SIG-M5 treated with dmso at 0.1 percent for 504 hours (cell line): ENCODE measurements around the gene SLX4.
"Not testable (repeated sequence)": the region's sequence is repeated elsewhere in the genome, so short reads cannot be mapped to it uniquely, and the experiment has no call there.

Source experiments
- DNase-seq: peaks from one replicate; lab custom pipeline; 2025; ENCODE audit not compliant: unreplicated experiment; lab: John Stamatoyannopoulos, UW

SLX4 gene

DNA sequence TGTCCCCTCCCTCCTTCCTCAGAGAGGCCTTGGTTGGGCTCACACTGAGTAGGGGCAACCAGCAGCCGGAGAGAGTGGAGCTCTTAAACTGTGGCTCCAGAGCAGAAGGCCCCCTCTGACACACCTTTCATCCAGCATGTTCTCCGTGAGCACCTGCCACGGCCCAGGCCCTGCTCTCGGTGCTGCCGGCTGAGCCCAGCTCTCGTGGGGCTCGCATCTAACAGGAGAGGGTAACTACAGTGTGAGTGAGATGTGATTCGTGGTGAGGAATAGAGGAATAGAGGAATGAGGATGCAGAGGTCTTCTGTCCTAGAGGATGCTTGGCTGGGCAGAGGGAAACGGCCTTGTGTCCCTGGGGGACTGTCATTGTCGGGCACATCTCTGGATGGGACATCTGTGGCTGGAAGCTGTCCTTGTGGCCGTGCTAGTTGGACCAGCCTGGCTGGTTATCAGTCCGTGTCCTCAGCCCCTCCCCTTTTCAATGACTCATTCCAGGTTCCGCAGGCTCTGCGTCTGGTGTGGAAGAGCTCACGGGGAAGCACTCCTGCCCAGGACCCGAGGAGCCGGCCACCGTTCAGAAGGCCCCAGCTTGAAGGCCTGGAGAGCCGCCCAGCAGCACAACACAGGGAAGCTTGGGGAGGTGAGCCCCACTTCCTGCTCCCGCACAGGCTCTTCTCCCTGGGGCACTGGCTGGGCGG, 31.1 kb upstream of the SLX4 start:
- DNase-seq: peak; percentile 32

DNA sequence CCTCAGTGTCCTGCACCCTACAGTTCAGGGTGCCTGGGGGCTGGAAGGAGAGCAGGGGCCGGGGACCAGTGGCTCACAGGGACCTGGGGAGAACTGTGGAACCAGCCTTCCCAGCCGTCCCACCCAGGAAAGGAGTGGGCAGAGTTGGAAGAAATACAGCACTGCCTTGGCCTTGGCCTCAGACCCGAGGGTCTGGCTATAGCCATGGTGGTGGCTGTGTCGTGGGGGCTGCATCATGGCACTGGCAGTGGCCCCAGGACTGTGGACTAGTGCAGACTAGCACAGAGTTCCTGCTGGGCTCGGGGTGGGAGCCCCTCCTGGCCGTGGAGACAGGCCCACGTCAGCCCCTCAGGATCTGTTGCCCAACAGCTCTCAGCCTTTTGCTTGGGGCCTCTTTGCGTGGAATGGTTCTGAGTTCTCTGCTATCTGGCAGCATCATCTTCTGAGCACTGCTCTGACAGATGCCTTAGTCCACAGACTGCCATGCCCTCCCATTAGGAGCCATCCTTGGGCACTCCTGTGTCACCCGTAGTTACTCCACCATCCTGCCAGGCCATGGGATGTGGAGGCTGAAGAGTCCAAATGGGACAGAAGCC, 30.5 kb upstream of the SLX4 start:
- DNase-seq: no peak

DNA sequence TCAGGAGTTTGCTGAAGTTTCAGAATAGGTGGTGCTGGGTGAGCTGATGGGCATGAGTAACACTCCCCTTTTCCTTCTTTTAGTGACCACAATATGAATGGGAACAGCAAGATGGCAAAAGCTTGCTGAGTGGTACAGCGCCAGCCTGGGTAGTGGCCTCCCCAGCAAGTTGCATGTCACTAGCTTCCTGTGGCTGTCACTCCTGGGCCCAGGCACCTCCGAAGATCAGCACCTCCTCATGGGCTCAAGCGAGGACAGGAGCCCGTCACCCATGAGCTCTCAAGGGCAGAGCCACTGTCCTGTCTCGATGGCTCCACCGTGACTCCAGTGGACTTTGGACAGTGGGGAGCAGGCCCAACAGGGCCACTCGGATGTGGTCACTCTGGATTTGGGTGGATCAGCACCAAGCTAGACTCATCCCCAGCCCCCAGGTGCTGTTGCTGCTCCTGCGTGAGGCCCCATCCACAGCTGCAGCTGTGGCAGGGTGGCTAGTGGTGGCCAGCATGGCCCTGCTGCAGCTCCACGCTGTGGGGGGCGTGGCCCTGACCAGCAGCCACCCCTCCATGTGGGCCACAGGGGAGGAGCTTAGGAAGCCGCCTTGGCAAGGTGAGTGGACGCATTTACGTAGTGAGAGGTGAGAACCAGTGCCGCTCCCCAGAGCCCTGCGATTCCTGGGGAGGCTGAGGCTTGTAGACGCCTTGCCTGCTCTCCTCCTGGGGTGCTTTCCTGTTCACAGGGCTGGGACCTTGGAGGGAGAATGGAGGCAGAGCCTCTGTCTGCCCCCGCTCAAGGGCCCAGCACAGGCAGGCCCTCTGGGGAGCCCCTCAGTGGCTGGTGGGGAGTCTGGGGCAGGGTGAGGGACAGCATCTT, 29.5 kb upstream of the SLX4 start:
- no peak for DNase-seq

DNA sequence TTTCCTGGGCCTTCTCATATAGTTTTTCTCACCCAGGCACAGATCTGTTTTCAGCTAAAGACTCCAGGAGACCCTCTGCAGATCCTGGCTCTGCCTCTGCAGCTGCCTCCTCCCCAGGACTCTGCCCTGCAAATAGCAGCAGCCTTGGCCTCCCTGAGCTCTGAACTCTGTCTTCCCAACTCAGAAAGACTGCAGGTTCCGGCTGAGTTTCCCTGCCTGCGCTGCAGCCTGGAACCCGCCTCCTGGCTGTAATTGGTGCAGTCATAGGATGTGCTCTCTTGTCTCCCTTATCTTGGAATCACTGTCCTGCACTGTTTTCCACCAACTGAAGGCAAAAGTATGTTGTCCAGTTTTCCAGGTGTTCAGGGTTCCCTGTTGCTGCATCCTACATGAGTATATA, 28.8 kb upstream of the SLX4 start:
- no peak for DNase-seq

DNA sequence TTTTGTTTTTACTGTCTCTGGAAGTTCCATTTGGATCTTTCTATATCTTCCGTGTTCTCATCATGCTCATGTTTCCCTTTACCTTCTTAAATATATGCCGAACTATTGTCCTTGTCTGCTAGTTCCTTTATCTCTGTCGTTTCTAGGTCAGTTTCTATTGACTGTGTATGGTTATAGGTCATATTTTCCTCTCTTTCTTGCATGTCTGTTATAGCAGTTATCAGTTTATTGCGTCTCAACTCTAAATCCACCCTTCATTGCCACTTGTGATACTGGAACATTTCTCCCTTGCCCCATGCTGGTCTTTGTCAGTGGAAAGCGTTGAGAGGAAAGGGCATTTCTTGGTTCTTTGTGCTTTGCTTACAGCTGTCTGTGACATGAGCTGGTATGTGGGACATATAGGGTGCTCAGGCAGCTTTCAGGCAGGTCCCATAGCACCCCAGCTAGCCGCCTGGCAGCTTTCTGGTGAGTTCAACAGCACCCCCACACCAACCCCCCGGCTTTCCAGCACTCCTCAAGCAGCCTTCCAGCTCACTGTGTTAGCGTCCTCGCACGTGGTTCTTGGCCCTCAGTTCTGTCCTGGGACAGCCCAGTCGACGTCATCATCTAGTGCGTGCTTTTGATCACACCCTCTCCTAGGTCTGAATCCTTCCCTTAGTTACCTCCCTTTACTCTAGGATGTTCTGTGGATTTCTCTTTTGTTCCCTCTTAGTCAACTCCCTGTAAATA, 27.7 kb upstream of the SLX4 start:
- no peak for DNase-seq

DNA sequence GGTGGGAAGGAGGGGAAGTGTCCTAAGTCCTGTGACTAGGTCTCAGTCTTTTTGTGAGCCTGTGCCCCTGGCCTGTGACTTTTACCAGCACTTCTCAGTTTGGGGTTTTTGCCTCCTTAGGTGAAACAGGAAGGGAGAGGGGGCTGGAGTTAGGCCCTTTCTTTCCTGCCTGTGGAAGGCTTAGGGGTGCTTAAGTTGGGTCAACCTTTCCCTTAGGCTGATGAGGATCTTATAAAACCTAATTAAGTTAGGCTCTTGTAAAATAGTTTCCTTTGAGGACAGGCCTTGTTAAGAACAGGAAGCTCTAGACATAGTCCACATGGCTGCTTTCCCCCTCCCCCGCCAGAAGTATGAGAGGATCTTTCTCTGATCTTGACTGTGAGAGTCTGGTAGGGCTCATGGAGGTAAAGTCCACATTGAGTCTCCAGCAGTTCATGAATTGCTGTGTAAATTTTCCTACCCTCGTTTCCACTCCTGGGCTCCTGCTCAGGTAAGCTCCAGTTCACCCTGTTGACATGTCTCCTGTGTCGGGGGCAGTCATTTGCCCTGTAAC, 26.0 kb upstream of the SLX4 start:
- peak; percentile 60 for DNase-seq

DNA sequence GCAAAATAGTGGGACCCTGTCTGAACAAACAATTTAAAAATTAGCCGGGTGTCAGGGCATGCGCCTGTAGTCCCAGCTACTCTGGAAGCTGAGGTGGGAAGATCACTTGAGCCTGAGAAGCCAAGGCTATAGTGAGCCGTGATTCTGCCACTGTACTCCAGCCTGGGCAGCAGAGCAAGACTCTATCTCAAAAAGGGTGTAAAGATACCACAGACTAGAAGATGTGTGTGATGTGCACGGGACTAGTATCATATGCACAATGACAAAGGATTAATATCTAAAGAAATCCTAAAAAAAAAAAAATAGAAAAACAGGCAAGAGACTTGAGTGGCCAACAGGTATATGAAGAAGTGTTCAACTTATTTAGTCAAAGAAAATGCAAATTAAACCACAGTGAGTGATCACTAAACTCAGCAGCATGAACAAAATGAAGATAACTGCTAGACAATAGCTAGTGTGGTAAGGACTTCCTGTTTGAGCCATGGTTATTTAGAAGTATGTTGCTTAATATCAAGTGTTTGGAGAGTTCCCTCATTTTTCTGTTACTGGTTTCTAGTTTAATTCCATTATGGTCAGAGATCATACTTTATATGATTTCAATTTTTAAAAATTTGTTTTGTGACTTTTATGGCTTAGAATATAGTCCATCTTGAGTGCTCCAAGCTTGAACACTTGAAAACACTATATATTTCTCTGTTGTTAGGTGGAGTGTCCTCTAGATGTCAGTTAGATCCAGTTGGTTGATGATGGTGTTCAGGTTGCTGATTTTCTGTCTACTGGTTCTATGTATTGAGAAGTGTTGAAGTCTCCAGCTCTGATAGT, 14.7 kb upstream of the SLX4 start:
- peak; percentile 82 for DNase-seq

DNA sequence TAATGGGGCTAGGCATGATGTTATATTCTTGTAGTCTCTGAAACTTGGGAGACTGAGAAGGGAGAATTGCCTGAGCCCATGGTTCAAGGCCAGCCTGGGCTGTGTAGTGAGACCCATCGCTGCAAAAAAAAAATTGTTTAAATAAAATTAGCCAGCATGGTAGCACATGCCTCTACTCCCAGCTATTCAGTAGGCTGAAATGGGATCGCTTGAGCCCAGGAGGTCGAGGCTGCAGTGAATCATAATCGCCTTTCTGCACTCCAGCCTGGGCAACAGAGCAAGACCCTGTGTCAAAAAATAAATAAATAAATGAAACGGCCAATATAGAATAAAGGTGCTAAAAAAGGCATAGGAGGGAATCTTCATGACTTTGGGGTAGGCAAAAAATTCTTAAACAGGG, 13.9 kb upstream of the SLX4 start:
- DNase-seq: no peak

DNA sequence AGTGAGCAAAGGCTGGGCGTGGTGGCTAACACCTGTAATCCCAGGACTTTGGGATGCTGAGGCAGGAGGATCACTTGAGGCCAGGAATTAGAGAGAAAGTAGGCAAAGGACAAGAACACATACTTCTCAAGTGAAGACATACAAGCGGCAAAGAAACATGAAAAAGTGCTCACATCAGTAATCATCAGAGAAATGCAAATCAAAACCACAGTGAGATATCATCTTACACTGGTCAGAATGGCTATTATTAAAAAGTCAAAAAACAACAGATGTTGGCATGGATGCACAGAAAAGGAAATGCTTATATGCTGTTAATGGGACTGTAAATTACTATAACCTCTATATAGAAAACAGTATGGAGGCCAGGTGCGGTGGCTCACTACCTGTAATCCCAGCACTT, 12.2 kb upstream of the SLX4 start:
- DNase-seq: no peak

DNA sequence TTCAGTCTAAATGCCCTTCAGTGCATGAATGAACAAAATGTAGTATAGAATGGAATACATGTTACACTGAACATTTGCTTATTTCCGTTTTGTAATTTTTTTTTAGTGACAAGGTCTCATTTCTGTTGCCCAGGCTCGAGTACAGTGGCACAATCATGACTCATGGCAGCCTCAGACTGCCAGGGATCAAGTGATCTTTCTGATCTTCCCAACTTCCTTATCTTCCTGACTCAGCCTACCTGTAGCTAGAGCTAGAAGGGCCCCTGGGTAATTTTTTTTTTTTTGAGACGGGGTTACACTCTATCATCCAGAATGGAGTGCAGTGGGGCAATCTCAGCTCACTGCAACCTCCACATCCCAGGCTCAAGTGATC, 7.3 kb upstream of the SLX4 start:
- DNase-seq: peak; percentile 47

DNA sequence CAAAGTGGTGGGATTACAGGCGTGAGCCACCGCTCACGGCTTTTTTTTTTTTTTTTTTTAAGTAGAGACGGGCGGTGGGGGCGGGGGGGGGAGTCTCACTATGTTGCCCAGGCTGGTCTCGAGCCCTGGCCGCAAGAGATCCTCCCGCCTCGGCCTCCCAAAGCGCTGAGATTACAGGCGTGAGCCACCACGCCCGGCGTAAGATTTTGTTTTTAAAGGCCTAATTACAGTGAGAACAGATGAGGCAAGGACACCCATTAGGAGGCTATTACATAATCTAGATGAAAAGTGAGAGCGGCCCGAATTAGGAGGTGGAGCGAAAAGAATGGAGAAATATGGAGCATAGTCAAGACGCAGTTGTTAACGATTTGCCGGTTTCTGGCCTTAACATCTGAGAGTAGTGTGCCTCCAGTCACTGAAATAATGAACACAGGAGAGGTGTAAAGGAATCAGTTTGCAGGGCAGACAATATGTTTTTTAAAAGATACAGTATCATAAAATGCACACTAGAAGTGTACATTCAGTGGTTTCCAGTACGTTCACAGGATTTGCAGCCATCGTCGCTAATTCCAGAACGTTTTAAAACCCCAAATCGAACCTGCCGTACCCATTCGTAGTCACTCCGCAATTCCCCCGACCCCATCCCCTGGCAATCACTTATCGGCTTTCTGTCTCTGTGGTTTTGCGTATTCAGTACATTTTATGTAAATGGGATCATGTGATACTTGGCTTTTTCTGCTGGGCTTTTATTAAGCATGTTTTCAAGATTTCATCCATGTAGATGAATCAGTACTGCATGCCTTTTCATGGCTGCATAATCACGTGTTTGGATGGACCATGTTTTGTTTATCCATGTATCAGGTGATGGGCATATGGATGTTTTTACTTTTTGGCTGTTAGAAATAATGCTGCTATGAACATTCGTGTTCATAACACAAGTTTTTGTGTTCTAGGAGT, 1.4 kb upstream of the SLX4 start:
- peak; percentile 12 for DNase-seq

DNA sequence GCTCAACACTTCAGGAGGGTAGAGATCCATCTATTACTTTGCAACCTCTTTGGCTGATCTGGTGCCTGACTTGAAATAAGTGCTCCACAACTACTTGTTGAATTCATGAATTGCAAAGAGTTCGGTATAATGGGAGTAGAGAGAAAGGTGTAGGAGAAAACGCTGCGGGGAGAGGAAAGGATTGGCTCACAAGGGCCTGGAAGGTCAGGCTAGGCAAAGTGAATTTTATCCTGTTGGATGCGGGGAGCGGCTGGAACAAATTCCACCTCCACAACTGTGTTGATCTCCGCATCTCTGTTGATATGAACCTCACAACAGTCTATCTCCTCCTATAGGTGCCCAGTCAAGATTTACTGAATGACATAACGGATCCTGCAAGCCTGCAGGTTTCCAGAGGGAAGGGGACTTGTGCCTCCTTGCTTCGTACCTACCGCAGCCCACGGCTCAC, 684 bp downstream of the SLX4 start:
- no peak for DNase-seq

DNA sequence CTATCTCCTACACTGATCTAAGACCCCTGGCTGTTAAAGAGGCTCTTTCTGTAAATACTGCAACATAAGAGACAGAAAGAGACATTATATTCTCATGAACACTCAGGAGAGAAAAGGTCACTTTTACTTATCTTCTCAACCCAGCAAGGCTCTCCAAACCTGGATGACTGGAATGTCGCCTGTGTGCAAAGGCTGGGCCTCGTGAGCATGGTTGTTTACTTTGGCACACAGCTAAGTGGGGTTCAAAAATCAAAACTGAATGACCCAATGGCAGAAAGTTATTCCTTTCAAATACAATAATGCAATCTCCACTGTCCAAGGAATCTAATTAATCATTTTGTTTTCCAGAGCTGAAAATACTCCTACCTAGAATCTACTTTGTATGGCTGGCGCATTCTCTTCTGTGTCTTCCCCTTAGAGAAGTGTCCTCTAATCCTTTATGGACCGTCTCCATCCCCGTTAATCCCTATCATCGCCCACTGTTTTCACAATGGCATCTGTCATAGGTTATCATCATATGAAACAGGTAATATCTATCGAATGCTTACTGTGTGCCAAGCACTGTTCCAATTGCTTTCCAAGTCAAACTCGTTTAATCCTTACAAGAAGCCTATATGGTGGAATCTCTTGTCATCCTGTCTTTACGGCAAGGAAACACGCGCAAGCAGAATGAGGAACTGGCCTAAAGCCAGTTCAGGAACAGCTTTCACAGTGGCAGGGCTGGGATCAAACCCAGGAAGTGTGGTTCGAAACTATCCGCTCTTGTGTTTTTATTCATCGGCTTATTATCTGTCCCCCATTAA, 1.3 kb downstream of the SLX4 start:
- DNase-seq: peak; percentile 39

DNA sequence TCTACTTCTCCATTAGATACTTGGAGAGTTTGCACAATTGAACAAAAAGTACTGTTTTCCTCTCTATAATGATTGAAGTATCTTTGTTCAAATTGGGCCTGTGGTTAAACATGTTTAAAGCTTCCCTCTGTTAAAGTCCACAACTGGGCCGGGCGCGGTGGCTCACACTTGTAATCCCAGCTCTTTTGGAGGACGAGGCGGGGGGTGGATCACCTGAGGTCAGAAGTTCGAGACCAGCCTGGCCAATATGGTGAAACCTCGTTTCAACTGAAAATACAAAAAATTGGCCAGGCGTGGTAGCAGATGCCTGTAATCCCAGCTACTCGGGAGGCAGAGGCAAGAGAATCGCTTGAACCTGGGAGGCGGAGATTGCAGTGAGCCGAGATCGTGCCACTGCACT, 2.4 kb downstream of the SLX4 start:
- DNase-seq: not testable (repeated sequence)

DNA sequence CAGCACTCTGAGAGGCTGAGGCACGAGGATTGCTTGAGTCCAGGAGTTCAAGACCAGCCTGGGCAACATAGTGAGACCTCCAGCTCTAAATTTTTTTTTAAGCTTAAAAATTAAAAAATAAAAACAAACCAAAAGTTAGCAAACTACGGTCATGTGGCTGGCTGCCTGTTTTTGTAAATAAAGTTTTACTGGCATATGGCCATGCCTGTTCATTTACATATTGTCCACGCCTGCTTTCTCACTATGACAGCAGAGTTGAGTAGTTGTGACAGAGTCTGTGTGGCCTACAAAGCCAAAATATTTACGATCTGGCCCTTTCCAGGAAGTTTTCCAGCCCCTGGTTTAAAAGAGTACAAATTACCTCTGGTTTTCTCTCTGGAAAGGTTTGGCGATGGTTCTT, 3.3 kb downstream of the SLX4 start:
- no peak for DNase-seq

DNA sequence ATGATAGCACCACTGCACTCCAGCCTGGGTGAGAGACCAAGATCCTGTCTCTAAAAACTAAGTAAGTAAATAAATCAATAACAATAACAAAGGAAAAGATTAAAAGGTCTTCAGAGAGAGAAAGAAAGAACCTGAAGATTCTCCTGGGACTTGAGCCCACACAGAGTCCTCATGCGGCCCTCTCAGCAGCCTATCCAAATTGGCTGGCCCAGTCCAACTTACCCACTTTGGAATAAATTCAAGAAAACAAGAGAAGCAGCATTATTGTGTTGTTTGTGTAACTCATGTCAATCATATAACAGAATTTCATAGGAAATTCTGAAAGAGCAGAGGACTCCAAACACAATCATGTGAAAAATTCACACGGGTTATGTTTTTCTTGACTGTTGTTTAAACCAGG, 3.8 kb downstream of the SLX4 start:
- no peak for DNase-seq

DNA sequence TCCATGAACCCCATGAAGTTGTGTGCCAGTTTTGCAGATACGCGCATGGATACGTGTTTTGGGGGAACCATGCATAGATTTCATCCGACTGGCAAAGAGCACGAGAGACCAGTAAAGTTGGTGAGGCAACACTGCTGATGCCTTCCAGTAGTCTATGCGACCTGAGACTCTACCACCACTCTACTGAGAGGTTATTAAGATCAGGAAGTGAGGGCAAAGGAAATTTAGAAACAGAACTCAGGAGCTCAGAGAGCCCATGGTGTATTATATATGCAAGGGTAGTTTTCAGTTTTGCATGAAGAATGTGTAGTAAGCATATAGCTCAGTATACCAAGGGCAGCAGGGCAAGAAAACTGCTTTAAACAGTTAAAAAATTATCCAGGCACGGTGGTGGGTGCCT, 4.2 kb downstream of the SLX4 start:
- DNase-seq: no peak

DNA sequence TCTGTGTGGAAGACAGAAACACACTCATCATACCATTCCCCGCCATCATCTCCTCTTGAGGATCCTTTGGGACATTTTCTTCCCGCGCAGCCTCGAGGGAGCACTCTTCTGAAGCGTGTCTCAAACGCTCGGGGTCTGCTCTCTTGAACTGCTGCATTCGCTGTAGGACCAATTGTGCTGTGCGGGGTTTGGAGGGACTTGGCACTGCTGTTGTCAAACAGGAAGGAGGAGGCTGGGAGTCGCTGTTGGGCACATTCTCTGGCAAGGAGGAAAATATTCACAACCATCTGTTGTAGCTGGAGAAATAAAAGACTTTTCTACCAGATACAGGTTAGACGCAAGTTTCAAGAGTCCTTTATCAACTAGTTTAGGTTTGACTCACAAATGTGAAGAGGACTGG, 5.0 kb downstream of the SLX4 start:
- DNase-seq: no peak

DNA sequence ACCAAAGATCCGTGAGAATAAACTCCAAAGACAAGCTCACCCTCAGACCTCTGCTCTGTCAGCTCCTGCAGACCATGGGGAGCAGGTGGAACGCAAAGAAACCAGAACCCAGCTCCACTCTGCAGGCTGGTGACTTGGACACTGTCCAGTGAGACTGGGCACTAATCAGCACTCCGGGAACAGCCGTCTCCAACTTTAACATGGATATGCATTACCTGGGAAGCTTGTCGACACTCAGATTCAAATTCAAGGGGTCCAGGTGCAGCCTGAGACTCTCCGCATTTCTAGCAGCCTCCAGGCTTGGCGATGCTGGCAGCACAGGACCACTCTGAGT, 9.1 kb downstream of the SLX4 start:
- no peak for DNase-seq
